GM18499 (cell line): ENCODE results near the gene TRIM46.
A peak's percentile ranks its signal among the peaks of the same experiment; 100 is the strongest.
"Not testable (repeated sequence)": the region's sequence is repeated elsewhere in the genome, so short reads cannot be mapped to it uniquely, and the experiment has no call there.

Experiments used
- ATAC-seq: cut with Tn5 transposase; IDR thresholded peaks from one replicate; pipeline ENCODE4 v1.9.1; 2021; ENCODE audit warnings: moderate number of reproducible peaks; ENCODE audit not compliant: insufficient read depth, unreplicated experiment

The TRIM46 gene

DNA sequence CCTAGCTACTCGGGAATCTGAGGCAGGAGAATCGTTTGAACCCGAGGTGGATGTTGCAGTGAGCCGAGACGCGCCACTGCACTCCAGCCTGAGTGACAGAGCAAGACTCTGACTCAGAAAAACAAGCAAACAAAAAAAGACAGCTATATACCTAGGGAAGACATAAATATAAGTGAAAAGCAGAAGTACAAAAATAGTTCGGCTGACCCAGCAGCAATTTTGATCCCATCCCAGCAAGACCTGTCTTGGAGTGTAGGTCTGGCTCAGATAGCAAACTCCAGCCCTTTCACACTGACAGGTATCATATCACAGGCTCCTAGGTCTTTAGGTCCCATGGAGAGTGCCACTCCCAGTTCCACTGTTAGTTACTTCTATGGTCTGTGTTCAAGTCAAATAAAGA lies 49.4 kb downstream of the TRIM46 start:
- ATAC-seq, result no peak

GRCh38 chr1:155225404-155225759 lies 51.7 kb downstream of the TRIM46 start:
- ATAC-seq, result not testable (repeated sequence)

GRCh38 chr1:155226188-155226909 lies 52.7 kb downstream of the TRIM46 start:
- no peak for ATAC-seq

GRCh38 chr1:155226910-155227260 lies 53.2 kb downstream of the TRIM46 start:
- ATAC-seq, result no peak

DNA sequence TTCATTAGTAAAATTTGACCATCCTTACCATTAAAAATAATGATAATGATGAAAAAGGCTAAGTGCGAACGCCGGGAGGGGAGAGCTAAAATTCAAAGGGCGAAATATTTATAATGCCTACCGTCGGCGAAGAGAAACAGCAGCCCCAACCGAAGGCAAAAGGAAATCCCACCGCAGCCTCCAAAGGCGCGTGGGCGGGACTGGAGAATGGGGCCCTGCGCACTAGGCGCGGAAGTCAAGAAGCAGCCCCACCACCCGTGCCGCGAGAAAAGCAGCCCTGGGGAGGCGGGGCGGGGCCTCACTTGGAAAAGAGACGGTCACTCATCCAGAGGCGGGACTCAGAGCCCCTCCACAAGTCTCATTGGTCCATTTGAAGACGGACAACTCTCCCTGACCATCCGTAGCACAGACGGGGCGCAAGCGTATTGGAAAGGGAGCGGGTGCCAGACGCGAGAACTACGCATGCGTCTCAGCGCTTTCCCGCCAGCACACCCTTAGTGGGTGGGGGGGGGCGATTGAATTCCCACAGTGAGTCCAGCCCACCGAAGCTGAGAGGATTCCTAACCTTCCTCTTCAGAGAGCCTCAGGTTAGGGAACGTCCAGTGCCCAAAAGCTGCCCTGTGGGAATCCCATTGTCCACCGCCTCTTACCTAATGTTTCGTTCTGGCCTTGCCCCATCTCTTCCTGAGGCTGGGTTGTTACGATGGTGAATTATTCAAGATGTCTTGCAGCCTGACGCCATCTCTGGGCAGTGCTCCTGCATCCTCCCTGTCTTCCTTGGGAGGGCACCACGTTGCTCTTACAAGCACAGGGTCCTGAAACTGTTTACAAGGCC lies 53.8 kb downstream of the TRIM46 start:
- ATAC-seq, result peak; percentile 85

GRCh38 chr1:155228096-155228427 lies 54.4 kb downstream of the TRIM46 start:
- ATAC-seq, result no peak

DNA sequence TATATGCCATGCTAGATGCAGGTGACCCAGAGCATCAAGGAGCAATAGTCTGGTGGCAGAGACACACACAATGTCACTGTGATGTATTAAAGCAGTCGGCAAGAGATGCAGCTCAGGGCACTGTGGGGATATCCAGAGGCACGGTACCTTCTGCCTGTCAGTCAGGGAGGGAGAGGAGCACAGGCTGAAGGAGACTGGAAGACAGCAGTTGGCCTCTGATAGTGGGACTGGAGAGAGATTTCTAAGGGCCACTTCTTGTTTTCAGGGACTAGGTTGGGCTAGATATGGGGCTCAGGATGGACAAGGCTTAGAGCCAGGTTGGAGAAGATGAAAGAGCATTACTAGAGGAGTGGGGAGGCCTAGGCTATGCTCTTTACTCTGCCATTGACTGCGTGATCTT lies 57.7 kb downstream of the TRIM46 start:
- not testable (repeated sequence) for ATAC-seq

DNA sequence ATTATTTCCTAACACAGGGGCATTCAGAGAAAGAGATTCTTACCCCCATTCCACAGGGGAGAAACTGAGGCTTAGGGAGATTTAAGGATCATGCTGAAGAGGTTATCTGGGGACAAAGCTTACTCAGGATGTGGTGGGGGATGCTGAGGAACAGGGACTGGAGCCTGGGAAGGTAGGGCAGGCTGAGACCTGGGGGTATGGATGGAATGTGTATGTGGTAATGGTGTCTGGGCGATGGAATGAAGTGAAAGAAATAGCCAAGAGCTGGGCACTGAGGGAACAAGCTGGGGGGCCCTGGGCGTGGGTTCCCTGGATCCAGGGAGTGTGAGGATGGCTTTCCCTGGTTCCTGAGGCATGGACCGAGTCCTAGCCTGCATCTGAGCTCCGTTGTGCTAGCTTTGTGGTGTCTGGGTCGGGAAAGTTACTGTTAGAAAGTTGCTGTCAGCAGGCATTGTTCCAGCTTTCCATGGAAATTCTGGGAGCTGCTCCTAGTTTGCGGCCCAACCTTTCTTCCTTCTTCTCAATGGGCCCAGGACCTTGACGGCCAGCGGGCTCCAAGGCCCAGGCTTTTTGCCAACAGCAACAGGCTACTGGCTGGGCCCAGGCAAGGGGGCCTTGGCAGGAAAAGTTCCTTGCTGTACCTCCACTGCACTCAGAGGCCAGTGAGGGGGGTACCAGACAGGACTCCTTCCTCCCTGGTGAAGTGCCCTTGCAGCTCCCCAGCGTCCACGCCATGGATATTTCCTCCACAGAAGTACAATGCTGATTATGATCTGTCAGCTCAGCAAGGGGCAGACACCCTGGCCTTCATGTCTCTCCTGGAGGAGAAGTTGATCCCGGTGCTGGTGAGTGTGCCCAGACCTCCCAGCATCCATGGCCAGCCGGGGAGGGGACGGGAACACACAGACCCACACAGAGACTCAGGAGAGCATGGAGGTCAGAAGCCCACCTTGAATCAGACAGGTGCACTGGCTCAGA lies 58.6 kb downstream of the TRIM46 start:
- not testable (repeated sequence) for ATAC-seq

DNA sequence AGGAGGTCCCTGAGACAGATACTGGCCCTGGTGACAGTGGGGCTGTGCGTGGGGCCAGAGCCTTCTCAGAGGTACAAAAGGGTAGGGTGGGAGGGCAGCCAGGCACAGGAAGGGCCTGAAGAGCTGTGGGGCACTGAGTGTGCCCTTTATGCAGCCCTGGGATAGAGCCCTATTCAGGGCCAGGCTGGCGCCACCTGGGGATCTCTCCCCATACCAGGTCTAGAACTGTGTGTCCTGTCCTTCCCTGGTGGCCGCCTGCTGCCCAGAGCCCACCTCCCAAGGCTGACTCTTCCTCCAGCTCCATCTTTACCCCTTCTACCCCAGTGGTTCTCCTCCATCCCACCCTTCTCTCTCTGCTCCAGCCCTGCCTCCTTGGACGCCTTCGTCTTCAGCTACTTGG lies 59.9 kb downstream of the TRIM46 start:
- ATAC-seq, result not testable (repeated sequence)
